MM.1S (cell line): ENCODE measurements around the gene PAPPA.

ENCODE experiments used
- DNase-seq: peaks from one replicate; pipeline ENCODE4 v3.0.0-alpha.2; 2015
- H2AFZ ChIP-seq: fragments of 300-600 bp; sonication (generic); 2 replicates; pipeline ENCODE4 v1.6.0; 2016; ENCODE audit warnings: antibody characterized with exemption, low read length
- H3F3A ChIP-seq: fragments of 300-600 bp; sonication (generic); 2 replicates; pipeline ENCODE4 v1.6.1; 2016; ENCODE audit warnings: mild to moderate bottlenecking, antibody characterized with exemption, low read length, moderate library complexity, mixed read lengths; ENCODE audit not compliant: insufficient read depth
- H3K27ac ChIP-seq: fragments of 300-600 bp; sonication (generic); 2 replicates; pipeline ENCODE4 v1.5.1; 2016; ENCODE audit warnings: mild to moderate bottlenecking, low read length
- H3K27me3 ChIP-seq: fragments of 300-600 bp; sonication (generic); replicated peaks from 2 replicates; pipeline ENCODE4 v1.6.0; 2016; ENCODE audit warnings: low read length; ENCODE audit not compliant: insufficient read depth
- H3K36me3 ChIP-seq: fragments of 300-600 bp; sonication (generic); replicated peaks from 2 replicates; pipeline ENCODE4 v1.6.1; 2016; ENCODE audit warnings: mild to moderate bottlenecking, low read length, mixed read lengths; ENCODE audit not compliant: insufficient read depth
- H3K4me1 ChIP-seq: fragments of 300-600 bp; sonication (generic); 2 replicates; pipeline ENCODE4 v1.6.1; 2016; ENCODE audit warnings: low read length, mixed read lengths
- H3K4me2 ChIP-seq: fragments of 300-600 bp; sonication (generic); 2 replicates; pipeline ENCODE4 v1.6.0; 2016; ENCODE audit warnings: low read depth, low read length
- H3K4me3 ChIP-seq: fragments of 300-600 bp; sonication (generic); 2 replicates; pipeline ENCODE4 v1.5.1; 2016; ENCODE audit warnings: low read length, mixed read lengths
- H3K79me2 ChIP-seq: fragments of 300-600 bp; sonication (generic); 2 replicates; pipeline ENCODE4 v1.6.1; 2016; ENCODE audit warnings: mixed run types, low read length, mixed read lengths
- H3K9ac ChIP-seq: fragments of 300-600 bp; sonication (generic); 2 replicates; pipeline ENCODE4 v1.6.1; 2016; ENCODE audit warnings: low read length, mixed read lengths
- H3K9me2 ChIP-seq: fragments of 300-600 bp; sonication (generic); replicated peaks from 2 replicates; pipeline ENCODE4 v1.6.1; 2016; ENCODE audit warnings: mild to moderate bottlenecking, low read length, mixed read lengths; ENCODE audit not compliant: insufficient read depth
- H3K9me3 ChIP-seq: fragments of 300-600 bp; sonication (generic); replicated peaks from 2 replicates; pipeline ENCODE4 v1.6.1; 2016; ENCODE audit warnings: mild to moderate bottlenecking, low read length, mixed read lengths; ENCODE audit not compliant: insufficient read depth
- H4K20me1 ChIP-seq: fragments of 300-600 bp; sonication (generic); 2 replicates; pipeline ENCODE4 v1.6.1; 2016; ENCODE audit warnings: mild to moderate bottlenecking, low read length, moderate library complexity, mixed read lengths; ENCODE audit not compliant: insufficient read depth
- CTCF ChIP-seq: fragments of 300-600 bp; sonication (generic); IDR thresholded peaks from 2 replicates; pipeline ENCODE4 v1.5.1; 2016; ENCODE audit warnings: antibody characterized with exemption, low read length, mixed read lengths
- EZH2 ChIP-seq: fragments of 300-600 bp; sonication (generic); optimal IDR thresholded peaks from 2 replicates; pipeline ENCODE3; 2017; ENCODE audit warnings: low read depth, mild to moderate bottlenecking, antibody characterized with exemption, low read length, mixed read lengths
- EZH2phosphoT487 ChIP-seq: fragments of 300-600 bp; sonication (generic); IDR thresholded peaks from 2 replicates; pipeline ENCODE4 v1.6.1; 2018; ENCODE audit warnings: antibody characterized with exemption, low read length

Gene PAPPA

GRCh38 chr9:116234081-116234480 lies 80.5 kb downstream of the PAPPA start:
- no peak for DNase-seq
- TF ChIP-seq EZH2phosphoT487 (no peak), CTCF (no peak), EZH2 (no peak)
- no peaks in the 10 kb centered on the region for H3K36me3 ChIP-seq
- H3K4me2 ChIP-seq = no peak overlapping the region
- H3K27ac ChIP-seq = no peak overlapping the region
- no peaks in the 10 kb centered on the region for H3K9me3 ChIP-seq
- H3K4me3 ChIP-seq = no peak overlapping the region
- no peaks in the 10 kb centered on the region for H3K27me3 ChIP-seq
- no peaks in the 10 kb centered on the region for H3F3A ChIP-seq
- H4K20me1 ChIP-seq = no peaks in the 10 kb centered on the region
- no peak overlapping the region for H2AFZ ChIP-seq
- no peaks in the 10 kb centered on the region for H3K9me2 ChIP-seq
- H3K79me2 ChIP-seq = no peaks in the 10 kb centered on the region
- H3K4me1 ChIP-seq = no peaks in the 10 kb centered on the region
- H3K9ac ChIP-seq = no peak overlapping the region

- no peaks in the 10 kb centered on the region for H4K20me1 ChIP-seq
- no peaks in the 10 kb centered on the region for H3K79me2 ChIP-seq
- H3K4me2 ChIP-seq = no peak overlapping the region
- no peaks in the 10 kb centered on the region for H3K9me2 ChIP-seq
- H2AFZ ChIP-seq = no peak overlapping the region
- TF ChIP-seq EZH2phosphoT487 = no peak
- TF ChIP-seq EZH2 = no peak
- no peak for TF ChIP-seq CTCF
- no peaks in the 10 kb centered on the region for H3F3A ChIP-seq
- H3K27ac ChIP-seq = no peak overlapping the region
- H3K4me3 ChIP-seq = no peak overlapping the region
- no peaks in the 10 kb centered on the region for H3K9me3 ChIP-seq
- DNase-seq = no peak
- no peak overlapping the region for H3K9ac ChIP-seq
- no peaks in the 10 kb centered on the region for H3K27me3 ChIP-seq
- H3K36me3 ChIP-seq = no peaks in the 10 kb centered on the region
- H3K4me1 ChIP-seq = no peaks in the 10 kb centered on the region
Measured at GRCh38 chr9:116236979-116237378, 83.4 kb downstream of the PAPPA start.

- Histone ChIP-seq H3F3A (no peaks in the 10 kb centered on the region), H3K9ac (no peak overlapping the region), H4K20me1 (no peaks in the 10 kb centered on the region), H3K4me2 (no peak overlapping the region), H3K9me3 (no peaks in the 10 kb centered on the region), H3K36me3 (no peaks in the 10 kb centered on the region), H3K27ac (no peak overlapping the region), H3K4me3 (no peak overlapping the region), H3K4me1 (no peaks in the 10 kb centered on the region), H3K27me3 (no peaks in the 10 kb centered on the region), H3K79me2 (no peaks in the 10 kb centered on the region), H3K9me2 (no peaks in the 10 kb centered on the region), H2AFZ (no peak overlapping the region)
- TF ChIP-seq EZH2phosphoT487 (no peak), CTCF (no peak), EZH2 (no peak)
- no peak for DNase-seq
Measured at GRCh38 chr9:116237456-116237855, 83.9 kb downstream of the PAPPA start.

GRCh38 chr9:116238225-116238624 lies 84.6 kb downstream of the PAPPA start:
- no peaks in the 10 kb centered on the region for H3K9me3 ChIP-seq
- no peaks in the 10 kb centered on the region for H3K4me1 ChIP-seq
- H4K20me1 ChIP-seq = no peaks in the 10 kb centered on the region
- H3K4me2 ChIP-seq = no peak overlapping the region
- H3F3A ChIP-seq = no peaks in the 10 kb centered on the region
- no peaks in the 10 kb centered on the region for H3K79me2 ChIP-seq
- no peaks in the 10 kb centered on the region for H3K36me3 ChIP-seq
- DNase-seq = no peak
- no peak overlapping the region for H2AFZ ChIP-seq
- no peaks in the 10 kb centered on the region for H3K27me3 ChIP-seq
- H3K9ac ChIP-seq = no peak overlapping the region
- H3K9me2 ChIP-seq = no peaks in the 10 kb centered on the region
- TF ChIP-seq EZH2phosphoT487 = no peak
- no peak for TF ChIP-seq CTCF
- no peak for TF ChIP-seq EZH2
- H3K27ac ChIP-seq = no peak overlapping the region
- no peak overlapping the region for H3K4me3 ChIP-seq
